ENCODE data around the gene CPLX1. TPM values are rescaled to one million over a fixed set of nuclear protein-coding genes. Genes with fewer than 3 reads are reported as not detected.

Gene CPLX1
- total RNA-seq, 1 experiment from 2014 or later, result 0.58 TPM

- in situ Hi-C loops (cut with HindIII; ENCODE audit: low pct_unique_long_range_greater_than_20kb, low sequenced_read_pairs), result no loop called here
These were observed 33.0 kb upstream of the CPLX1 start for GRCh38 chr4:858831-859451.

GRCh38 chr4:858041-858481 lies 32.1 kb upstream of the CPLX1 start:
- no peak for DNase-seq (ENCODE audit: low read depth, low spot score)
- in situ Hi-C loops (cut with HindIII; ENCODE audit: low pct_unique_long_range_greater_than_20kb, low sequenced_read_pairs), result no loop called here

More at GRCh38 chr4:858831-859451, 33.0 kb upstream of the CPLX1 start:
- no peak for DNase-seq (ENCODE audit: low read depth, low spot score)

- no peak for DNase-seq (ENCODE audit: low read depth, low spot score)
- in situ Hi-C loops (cut with HindIII; ENCODE audit: low pct_unique_long_range_greater_than_20kb, low sequenced_read_pairs), result no loop called here
These were observed 31.5 kb upstream of the CPLX1 start for GRCh38 chr4:857461-857860.

- no peak for DNase-seq (ENCODE audit: low read depth, low spot score)
- in situ Hi-C loops (cut with HindIII; ENCODE audit: low pct_unique_long_range_greater_than_20kb, low sequenced_read_pairs), result no loop called here
These were observed 30.4 kb upstream of the CPLX1 start for GRCh38 chr4:856225-856901.

GRCh38 chr4:855880-856224 lies 29.9 kb upstream of the CPLX1 start:
- in situ Hi-C loops (cut with HindIII; ENCODE audit: low pct_unique_long_range_greater_than_20kb, low sequenced_read_pairs), result no loop called here
- DNase-seq (ENCODE audit: low read depth, low spot score), result no peak

GRCh38 chr4:854356-854755 lies 28.4 kb upstream of the CPLX1 start:
- in situ Hi-C loops (cut with HindIII; ENCODE audit: low pct_unique_long_range_greater_than_20kb, low sequenced_read_pairs), result no loop called here

GRCh38 chr4:853416-853781 lies 27.5 kb upstream of the CPLX1 start:
- no peak for DNase-seq (ENCODE audit: low read depth, low spot score)
- in situ Hi-C loops (cut with HindIII; ENCODE audit: low pct_unique_long_range_greater_than_20kb, low sequenced_read_pairs), result no loop called here

More at GRCh38 chr4:854356-854755, 28.4 kb upstream of the CPLX1 start:
- DNase-seq (ENCODE audit: low read depth, low spot score), result no peak

GRCh38 chr4:851701-852430 lies 25.9 kb upstream of the CPLX1 start:
- in situ Hi-C loops (cut with HindIII; ENCODE audit: low pct_unique_long_range_greater_than_20kb, low sequenced_read_pairs), result no loop called here
- DNase-seq (ENCODE audit: low read depth, low spot score), result no peak

- in situ Hi-C loops (cut with HindIII; ENCODE audit: low pct_unique_long_range_greater_than_20kb, low sequenced_read_pairs), result no loop called here
- no peak for DNase-seq (ENCODE audit: low read depth, low spot score)
These were observed 24.5 kb upstream of the CPLX1 start for GRCh38 chr4:850323-850945.

- no peak for DNase-seq (ENCODE audit: low read depth, low spot score)
- in situ Hi-C loops (cut with HindIII; ENCODE audit: low pct_unique_long_range_greater_than_20kb, low sequenced_read_pairs), result no loop called here
These were observed 23.7 kb upstream of the CPLX1 start for GRCh38 chr4:849478-850175.

GRCh38 chr4:848803-849477 lies 23.0 kb upstream of the CPLX1 start:
- DNase-seq (ENCODE audit: low read depth, low spot score), result no peak
- in situ Hi-C loops (cut with HindIII; ENCODE audit: low pct_unique_long_range_greater_than_20kb, low sequenced_read_pairs), result no loop called here

GRCh38 chr4:848307-848691 lies 22.4 kb upstream of the CPLX1 start:
- in situ Hi-C loops (cut with HindIII; ENCODE audit: low pct_unique_long_range_greater_than_20kb, low sequenced_read_pairs), result no loop called here
- no peak for DNase-seq (ENCODE audit: low read depth, low spot score)

- in situ Hi-C loops (cut with HindIII; ENCODE audit: low pct_unique_long_range_greater_than_20kb, low sequenced_read_pairs), result no loop called here
- no peak for DNase-seq (ENCODE audit: low read depth, low spot score)
These were observed 19.9 kb upstream of the CPLX1 start for GRCh38 chr4:845836-846251.

- in situ Hi-C loops (cut with HindIII; ENCODE audit: low pct_unique_long_range_greater_than_20kb, low sequenced_read_pairs), result no loop called here
- no peak for DNase-seq (ENCODE audit: low read depth, low spot score)
These were observed 19.4 kb upstream of the CPLX1 start for GRCh38 chr4:845233-845835.

GRCh38 chr4:844752-845232 lies 18.9 kb upstream of the CPLX1 start:
- DNase-seq (ENCODE audit: low read depth, low spot score), result no peak
- in situ Hi-C loops (cut with HindIII; ENCODE audit: low pct_unique_long_range_greater_than_20kb, low sequenced_read_pairs), result no loop called here

- DNase-seq (ENCODE audit: low read depth, low spot score), result no peak
- in situ Hi-C loops (cut with HindIII; ENCODE audit: low pct_unique_long_range_greater_than_20kb, low sequenced_read_pairs), result no loop called here
These were observed 13.9 kb upstream of the CPLX1 start for GRCh38 chr4:839675-840443.
